HG03139 (cell line): ENCODE measurements around the gene ANO7.

Experiments used
- ATAC-seq: cut with Tn5 transposase; IDR thresholded peaks from one replicate; pipeline ENCODE4 v1.9.1; 2021; ENCODE audit not compliant: unreplicated experiment

ANO7 gene

DNA sequence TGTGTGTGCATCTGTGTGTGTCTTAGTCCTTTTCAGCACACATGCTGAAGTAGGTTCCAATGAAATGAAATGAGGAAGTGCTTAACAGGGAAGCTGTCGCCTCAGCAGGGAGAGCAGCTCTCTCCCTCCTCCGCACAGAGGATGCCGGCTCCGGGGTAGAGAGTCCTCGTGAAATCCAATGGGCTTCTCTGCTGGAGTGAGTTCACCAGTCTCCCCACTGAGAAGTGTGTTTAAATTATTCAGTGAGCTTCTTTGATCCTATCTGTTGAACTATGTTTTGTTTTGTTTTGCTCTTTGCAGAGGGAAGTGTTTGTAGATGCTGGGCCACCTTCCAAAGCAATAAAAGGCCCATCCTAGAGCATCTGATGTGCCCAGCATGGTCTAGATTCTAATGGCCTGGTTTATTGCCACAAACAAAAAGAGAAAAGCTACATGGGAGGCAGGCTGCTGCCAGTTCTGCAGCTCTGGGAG is 31.5 kb upstream of the ANO7 start:
- no peak for ATAC-seq

DNA sequence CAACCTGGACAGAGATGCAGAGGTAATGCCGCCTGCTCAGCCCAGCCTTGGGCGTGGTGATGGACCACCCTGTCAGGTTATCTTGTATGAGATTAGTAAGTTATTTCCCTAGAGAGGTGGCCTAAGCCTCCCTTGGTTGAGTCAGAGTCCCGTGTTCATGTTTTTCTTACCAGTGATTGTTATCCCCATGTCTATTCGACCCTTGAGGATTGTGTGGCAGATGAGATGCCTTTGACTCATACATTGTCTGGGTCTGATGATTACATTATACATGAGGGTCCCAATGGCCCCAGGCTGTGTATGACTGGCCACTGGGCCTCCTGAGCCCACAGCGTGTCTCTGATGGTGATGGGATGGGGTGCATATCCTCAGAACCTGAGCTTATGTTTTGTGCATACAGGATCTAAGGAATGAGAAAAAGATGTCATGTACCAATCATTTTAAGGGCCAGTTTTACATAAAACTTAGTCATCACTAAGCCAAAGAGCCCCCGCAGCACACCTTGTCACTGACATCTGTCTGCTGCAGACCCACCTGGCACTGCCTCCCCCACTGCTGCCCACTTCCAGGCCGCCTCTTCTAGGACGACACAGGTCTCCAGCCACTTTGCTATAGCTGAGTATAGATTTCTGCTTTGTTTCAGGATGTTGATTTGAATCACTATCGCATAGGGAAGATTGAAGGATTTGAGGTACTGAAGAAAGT is 30.5 kb upstream of the ANO7 start:
- ATAC-seq, result no peak

DNA sequence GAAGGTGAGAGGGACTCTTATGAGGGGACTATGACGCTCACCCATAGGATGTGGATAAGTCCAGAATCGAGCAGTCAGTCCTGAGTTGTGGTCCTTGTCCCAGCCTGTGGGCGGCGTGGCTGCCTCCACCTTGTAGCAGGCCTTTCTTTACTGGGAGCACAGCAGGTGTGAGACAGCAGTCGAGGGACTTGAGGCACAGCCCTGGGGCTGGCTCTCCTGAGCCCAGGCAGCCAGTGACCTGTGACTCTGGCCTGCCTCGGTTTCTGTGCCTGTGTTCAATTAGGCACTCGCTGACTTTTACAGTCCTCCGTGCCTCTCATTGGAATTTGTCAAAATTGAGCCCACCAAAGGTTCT is 30.0 kb upstream of the ANO7 start:
- ATAC-seq, result no peak

DNA sequence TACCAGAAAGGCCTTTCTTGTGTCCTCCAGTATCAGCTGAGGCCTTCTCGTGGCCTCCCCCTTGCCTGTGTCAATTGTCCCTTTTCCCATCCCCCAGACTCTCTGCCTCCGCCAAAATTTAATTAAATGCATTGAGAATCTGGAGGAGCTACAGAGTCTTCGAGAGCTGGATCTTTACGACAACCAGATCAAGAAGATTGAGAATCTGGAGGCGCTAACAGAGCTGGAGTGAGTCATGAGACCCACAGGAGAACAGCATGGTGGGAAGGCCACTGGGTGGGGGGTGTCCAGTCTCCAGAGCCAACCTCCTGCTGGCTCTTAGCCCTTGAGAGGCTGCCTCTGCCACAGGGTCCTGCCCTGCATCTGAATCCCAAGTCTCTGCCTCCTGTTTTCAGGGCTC is 29.4 kb upstream of the ANO7 start:
- no peak for ATAC-seq

DNA sequence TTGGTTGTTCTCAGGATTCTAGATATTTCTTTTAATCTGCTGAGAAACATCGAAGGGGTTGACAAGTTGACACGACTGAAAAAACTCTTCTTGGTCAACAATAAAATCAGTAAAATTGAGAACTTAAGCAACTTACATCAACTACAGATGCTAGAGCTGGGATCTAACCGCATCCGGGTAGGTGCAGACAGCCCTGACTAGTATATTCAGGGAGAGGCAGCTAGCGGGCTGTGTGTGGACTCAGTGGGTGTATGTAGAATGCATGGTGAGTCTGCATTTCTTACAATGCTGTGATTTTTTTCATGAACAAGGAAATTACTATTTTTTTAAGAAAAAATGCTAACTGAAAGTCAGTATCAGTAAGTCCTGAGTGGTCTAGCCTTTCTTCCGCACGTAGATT is 28.2 kb upstream of the ANO7 start:
- no peak for ATAC-seq

DNA sequence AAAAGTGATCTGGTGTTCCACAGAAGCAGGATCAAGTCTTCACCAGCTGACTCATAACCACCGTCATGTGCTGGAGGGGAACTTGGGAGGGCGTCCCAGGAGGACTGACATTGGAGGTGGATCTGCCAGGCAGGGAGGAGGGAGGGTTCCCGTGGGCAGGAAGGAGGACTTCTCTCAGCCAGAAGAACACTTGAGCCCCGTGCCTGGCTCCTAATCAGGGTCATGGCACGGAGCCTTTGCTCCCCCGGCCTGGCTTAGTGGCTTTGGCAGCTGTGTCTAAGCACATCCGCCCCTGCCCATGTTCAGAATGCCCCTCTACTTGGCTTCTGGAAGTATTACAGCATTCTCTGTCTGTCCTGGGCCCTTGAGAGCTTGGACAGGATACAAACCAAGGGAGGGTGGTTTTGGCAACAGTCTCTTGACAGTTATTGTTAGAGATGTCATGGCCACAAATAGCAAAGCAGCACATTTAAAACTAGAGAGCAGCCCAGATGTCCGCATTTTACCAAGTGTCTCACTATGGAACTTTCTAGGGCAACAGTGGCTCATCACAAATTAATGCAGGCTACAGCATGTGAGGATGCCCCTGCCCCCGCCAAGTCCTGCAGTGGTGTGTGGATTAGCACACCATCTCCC is 26.7 kb upstream of the ANO7 start:
- ATAC-seq, result no peak

DNA sequence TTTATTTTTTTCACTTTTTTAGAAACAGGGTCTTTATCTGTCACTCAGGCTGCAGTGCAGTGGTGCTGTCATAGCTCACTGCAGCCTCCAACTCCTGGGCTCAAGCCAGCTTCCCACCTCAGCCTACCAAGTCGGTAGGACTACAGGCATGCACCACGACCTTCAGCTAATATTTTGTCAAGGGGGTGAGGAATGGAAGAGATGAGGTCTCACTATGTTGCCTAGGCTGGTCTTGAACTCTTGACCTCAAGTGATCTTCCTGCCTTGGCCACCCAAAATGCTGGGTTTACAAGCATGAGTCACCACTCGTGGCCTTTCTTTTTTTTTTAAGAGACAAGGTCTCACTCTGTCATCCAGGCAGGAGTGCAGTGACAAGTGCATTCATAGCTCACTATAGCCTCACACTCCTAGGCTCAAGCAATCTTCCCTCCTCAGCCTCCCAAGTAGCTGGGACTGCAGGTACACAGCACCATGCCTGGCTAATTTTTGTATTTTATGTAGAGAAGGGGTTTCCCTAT is 24.8 kb upstream of the ANO7 start:
- no peak for ATAC-seq

DNA sequence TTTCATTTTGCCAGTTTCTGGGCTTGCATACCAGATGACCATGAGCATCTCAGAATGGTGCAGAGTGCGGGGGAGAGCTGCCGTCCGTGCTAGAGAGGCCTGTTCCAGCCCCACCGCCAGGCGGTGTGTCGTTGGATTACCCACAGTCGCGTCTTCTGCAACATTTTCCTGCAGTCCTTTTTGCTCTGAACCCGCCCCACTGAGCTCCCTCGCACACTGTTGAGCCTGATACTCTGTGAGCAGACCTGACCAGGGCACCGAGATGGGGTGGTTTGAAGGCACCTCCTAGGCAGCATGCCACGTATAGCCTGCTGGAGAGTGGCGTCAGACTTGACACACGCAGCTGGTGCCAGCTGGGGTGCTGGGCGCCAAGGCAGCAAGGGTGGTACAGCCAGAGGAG is 20.1 kb upstream of the ANO7 start:
- no peak for ATAC-seq

DNA sequence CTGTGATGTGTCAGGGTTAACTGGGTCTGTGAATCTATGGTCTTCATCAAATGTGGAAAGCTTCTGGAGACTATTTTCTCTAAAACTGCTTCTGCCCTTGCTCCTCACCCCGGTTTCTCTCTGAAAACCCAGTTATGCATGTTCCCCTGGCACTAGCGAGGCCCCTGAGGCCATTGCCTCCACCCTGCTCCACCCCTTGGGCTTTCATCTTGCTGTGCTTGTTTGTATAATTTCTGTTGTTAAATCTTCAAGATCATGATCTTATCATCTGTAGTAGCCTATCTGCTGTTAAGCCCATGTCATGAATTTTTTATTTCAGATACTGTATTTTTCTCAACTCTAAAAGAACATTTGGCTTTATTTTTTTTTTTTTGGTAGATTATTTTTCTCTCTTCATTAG is 14.9 kb upstream of the ANO7 start:
- ATAC-seq, result no peak

DNA sequence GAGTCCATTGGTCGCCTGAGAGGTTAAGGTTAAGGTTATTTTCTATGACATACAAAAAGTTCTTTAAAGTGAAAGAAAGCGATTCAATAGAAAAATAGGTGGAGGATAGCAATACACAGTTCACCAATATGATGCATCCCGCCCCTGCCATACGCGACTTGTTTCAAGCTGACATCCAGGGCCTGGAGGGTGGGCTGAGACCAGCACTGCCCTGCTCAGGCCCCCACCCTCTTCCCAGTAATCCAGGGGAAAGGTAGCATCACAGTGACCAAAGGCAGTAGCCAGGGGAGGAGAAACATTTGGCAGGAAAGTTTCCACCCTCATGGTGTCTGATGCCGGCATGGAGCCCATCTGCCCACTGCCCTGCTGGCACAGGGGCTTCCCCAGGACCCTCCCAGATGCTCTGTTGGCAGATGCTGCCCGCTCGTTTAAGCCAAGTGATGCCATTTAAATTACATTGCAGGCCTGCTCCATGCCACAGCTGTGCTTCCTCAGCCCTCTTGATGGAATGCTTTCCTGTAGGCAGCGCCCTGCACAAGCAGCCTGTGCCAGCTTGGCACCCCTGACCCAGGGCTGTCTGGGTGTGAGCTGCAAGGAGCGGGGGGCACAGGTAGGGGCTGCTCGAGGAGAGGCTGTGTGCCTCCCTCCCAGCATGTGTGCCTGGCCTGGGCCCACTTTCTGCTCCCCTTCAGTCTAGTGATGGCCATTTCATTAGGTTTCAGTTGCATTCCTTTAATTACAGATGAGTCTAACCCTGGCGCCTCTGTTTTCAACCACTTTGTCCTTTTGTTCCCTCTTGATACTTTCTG is 10.7 kb upstream of the ANO7 start:
- no peak for ATAC-seq

DNA sequence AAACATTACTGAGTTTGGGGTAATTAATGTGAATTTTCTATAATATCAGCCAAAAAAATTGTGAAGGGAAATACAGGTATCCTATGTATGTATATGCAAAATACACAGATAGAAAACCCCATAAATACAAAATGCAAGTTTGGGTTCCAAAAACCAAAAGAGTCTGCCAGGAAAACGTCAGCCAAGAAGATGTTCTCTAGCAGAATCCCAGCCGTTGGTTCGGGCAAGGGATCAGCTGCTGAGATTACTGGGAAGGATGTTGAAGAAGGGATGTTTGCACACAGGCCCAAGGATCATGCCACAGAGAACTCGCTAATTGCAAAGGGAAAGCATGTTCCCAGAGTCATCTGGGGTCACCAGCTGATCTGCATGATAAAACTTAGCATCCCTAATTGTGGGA is 9.5 kb upstream of the ANO7 start:
- ATAC-seq, result no peak

DNA sequence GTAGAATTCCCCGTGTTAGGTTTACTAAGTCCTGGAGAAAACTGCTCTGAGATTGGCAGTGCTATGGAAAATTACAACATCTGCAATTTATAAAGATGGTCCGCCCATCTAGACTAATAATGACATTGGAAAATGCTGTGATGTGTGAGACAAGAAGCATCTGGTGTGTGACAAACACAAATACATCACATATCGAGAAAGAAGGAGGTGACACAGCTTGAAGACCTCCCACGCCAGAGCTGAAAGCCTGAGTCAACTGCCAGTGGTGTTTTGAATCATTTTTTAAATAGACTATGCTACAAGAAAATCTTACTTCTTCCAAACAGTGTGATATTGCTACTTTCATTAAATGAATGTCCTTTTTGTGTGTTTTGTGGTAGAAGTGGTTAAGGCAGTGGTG is 8.6 kb upstream of the ANO7 start:
- ATAC-seq, result no peak

DNA sequence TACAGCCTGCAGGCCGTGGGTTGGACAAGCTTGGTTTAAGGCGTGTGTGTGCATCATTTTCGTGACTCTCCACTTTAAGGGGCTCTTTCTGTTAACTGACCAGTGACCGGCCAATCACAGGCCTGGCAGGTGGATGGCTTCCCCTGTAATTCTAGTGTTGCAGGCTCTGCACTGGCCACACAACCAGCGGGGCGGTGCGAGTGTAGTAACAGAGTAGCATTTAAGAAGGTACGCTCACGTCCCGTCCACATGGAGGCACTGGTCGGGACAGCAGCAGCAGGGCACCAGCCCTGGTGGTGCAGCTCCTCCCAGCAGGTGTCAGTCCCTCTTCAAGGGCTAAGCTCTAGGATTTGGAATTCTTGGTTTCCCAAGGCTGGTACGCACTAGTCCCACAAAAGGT is 8.0 kb upstream of the ANO7 start:
- no peak for ATAC-seq

DNA sequence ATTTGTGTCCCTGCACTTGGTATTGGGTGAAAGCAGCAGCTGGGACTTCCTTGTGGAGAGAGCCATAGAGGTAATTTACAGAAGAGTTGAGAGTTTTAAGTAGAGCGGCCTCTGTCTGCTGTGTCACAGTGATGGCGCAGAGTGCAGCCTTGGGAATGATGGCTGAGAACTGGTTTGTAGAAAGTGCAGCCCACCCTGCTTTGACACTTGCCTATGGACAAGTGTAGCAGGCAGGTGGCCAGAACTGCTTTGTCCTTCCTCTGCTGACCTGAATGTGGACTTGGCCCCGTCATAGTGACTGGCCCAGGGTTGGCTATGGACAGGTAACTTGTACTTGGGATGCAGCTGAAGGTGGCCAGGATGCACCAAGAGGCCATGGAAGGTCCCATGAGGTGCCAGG is 6.4 kb upstream of the ANO7 start:
- no peak for ATAC-seq

DNA sequence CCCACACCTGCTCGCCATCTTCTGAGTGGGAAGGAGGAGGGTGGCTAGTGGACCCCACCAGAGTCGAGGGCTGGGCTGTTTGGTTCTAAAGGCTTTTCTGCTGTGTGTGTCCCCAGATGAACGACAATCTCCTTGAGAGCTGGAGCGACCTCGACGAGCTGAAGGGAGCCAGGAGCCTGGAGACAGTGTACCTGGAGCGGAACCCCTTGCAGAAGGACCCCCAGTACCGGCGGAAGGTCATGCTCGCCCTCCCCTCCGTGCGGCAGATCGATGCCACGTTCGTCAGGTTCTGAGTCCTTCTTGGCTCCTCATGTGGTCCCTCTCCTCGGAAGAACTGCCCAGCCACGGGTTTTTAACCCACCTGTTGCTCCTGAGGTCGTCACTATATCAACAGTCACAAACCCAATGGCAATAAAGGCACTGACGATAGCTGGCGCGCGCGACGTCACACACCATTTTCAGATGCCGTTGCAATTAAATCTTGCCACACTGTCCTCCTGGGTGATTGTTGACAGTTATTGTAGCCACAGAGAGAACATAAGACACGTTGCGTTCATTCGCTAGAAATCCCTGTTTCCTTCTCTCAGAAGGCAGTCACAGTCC is 5.8 kb upstream of the ANO7 start:
- ATAC-seq, result no peak

DNA sequence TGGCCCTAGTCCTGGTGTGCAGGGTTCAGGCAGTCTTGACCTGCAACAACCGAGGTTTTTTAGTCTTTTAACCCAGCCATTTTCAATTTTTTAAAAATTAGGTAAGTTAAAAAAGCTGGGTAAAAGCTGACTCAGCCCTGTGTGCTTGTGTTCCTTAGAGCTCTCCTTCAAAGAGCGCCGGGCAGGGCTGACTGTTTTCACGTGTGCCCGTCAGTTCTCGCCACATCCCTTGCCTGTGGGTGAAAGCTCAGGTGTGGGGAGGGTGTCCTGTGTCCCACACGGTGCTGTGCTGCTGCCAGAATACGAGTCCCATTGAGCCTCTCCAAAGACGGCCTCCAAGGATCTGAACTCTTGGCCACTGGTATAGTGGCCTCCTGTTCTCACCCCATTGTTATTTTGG is 5.3 kb upstream of the ANO7 start:
- ATAC-seq, result no peak

DNA sequence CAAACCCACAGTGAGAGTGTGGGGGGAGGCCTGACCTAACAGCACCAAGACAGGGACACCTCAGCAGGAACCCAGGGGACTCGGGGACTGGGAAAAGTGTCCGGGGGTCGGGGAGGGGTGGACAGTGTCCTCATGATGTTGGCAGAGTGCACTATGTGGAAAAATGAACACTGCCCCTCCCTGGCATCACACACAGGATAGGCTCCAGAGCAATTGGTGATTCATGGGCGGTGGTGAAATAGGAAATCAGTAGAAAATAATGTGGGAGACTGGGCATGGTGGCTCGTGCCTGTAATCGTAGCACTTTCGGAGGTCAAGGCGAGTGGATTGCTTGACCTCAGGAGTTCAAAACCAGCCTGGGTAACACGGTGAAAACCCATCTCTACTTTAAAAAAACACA is 3.6 kb upstream of the ANO7 start:
- ATAC-seq, result no peak

DNA sequence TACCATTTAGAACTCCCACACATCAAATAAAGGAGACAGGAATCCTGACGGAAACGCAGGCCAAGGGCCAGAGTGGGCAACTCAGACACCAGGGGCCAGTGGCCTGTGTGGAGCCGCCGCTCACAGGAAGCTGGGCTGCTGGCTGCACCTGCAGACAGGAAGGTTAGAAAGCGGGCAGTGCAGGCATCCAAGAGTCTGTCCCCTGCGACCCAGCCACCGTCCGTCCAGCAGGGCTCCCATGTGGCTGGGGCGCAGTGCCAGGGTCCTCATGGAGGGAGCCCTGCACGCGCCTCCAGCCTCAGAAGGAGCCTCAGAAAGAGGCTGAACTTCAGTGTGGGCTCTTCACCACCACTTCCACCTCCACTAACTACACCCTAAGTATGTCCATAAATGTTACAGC is 2.5 kb upstream of the ANO7 start:
- no peak for ATAC-seq

DNA sequence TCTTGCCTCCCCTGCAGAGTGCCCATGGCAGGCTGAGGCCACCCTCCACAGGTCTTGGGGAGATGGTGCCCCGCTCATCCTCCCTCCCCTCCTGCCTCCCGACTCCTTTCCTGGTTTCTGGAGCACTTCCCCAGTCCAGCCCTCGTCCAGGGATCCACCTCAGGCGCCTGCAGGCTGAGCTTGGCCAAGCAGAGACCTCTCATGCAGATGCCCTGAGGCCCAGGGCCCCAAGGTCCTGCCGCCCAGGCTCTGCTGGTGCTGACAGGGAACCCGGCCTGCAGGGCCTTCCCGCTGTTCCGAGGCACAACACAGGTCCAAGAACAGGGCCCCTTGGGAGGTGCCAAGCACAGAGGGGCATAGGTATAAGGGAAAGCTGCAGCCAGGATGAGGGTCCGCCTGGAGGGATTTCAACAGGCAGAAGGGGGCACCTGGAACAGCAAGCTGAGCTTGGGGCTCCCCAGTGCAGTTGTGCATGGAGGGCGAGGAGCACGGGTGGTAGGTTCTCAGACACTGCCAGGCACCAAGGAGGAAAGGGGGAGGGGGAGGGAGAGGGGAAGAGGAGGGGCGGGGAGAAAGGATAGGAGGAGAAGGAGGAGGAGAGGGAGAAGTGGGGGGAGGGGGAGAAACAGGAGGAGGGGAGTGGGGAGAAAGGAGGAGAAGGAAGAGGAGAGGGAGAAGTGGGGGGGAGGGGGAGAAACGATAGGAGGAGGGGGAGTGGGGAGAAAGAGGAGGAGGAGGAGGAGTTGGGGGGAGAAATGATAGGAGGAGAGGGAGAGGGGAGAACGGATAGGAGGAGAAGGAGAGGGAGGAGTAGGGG is 1.2 kb upstream of the ANO7 start:
- no peak for ATAC-seq

DNA sequence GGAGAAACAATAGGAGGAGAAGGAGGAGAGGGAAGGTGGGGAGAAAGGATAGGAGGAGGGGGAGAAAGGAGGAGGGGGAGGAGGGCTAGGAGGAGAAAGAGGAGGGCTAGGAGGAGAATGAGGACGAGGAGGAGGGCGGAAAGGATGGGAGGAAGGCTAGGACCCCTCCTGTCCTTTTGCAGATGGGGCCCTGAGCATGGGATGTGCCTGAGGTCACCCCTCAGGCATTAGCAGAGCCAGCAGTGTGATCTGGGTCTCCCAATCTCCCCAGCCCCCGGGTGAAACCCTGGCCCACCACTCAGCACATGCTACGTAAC is 601 bp upstream of the ANO7 start:
- ATAC-seq, result no peak
